Activated B cell treated with CpG ODN at 0.5 μM for 24 hours (primary cell): Measurements from ENCODE around the gene SLC2A8. TPM values are rescaled to one million over a fixed set of nuclear protein-coding genes. Genes with fewer than 3 reads are reported as not detected.

Experiments
- ATAC-seq: fragments of 200-7000 bp; cut with Tn5 transposase; one replicate; pipeline ENCODE4 v1.10.0; 2021; ENCODE audit warnings: low read depth, mild to moderate bottlenecking, moderate library complexity
- CTCF ChIA-PET: fragments of 350-600 bp; sonication (Branson Sonifier 250); formaldehyde crosslinking; loops from one replicate; lab custom pipeline; 2021; ENCODE audit warnings: antibody characterized with exemption; lab: Charles Lee
- POLR2A ChIA-PET: fragments of 350-600 bp; sonication (Branson Sonifier 250); formaldehyde crosslinking; loops from one replicate; lab custom pipeline; 2021; ENCODE audit warnings: antibody characterized with exemption; lab: Charles Lee
- DNase-seq: peaks from one replicate; pipeline ENCODE4 v3.0.0; 2022
- H3K27ac Mint-ChIP-seq: one replicate; pipeline ENCODE4 v1.8.0; 2020; ENCODE audit warnings: mixed read lengths
- H3K27me3 Mint-ChIP-seq: one replicate; pipeline ENCODE4 v1.8.0; 2021; ENCODE audit warnings: mixed read lengths
- H3K36me3 Mint-ChIP-seq: one replicate; pipeline ENCODE4 v1.8.0; 2021; ENCODE audit warnings: low read depth, mixed read lengths
- H3K4me1 Mint-ChIP-seq: one replicate; pipeline ENCODE4 v1.8.0; 2021; ENCODE audit warnings: mixed read lengths
- H3K4me3 Mint-ChIP-seq: one replicate; pipeline ENCODE4 v1.8.0; 2020; ENCODE audit warnings: mild to moderate bottlenecking, mixed read lengths
- H3K9me3 Mint-ChIP-seq: one replicate; pipeline ENCODE4 v1.8.0; 2020; ENCODE audit warnings: mixed read lengths
- CTCF ChIP-seq: fragments of 200-600 bp; IDR thresholded peaks from one replicate; pipeline ENCODE4 v1.8.0; 2022; ENCODE audit warnings: antibody characterized with exemption, mild to moderate bottlenecking
- intact Hi-C: fragments of 100-400 bp; cut with micrococcal nuclease; formaldehyde crosslinking; loops from one replicate; pipeline ENCODE4 v1.15.1; 2024
- total RNA-seq: library from RNA; stranded (reverse); gene quantifications from 2 replicates; pipeline ENCODE4 v1.2.3, GENCODE V29; 2022

Gene SLC2A8
- total RNA-seq, 1 donor from 2014 or later = 17.1 TPM

- H3K27me3 Mint-ChIP-seq = no peaks in the 10 kb centered on the region
- H3K4me3 Mint-ChIP-seq = peak overlapping the region; percentile 6
- TF ChIP-seq CTCF = no peak
- POLR2A ChIA-PET = interaction anchor here (0.6 to 0.7 kb wide), 2 partner anchors 33 to 487 kb away, joined by 3 to 5 read pairs; partner anchors contain the start of genes LRSAM1 and RPL12
- intact Hi-C loops = no loop called here
- no peaks in the 10 kb centered on the region for H3K9me3 Mint-ChIP-seq
- peaks cover 5% of the 10 kb centered on the region for H3K4me1 Mint-ChIP-seq
- CTCF ChIA-PET = no interaction called here
- ATAC-seq (no peak), DNase-seq (no peak)
- H3K27ac Mint-ChIP-seq = no peak overlapping the region
- H3K36me3 Mint-ChIP-seq = no peaks in the 10 kb centered on the region
These were observed 20.4 kb downstream of the SLC2A8 start for GRCh38 chr9:127417131-127418036.

DNA sequence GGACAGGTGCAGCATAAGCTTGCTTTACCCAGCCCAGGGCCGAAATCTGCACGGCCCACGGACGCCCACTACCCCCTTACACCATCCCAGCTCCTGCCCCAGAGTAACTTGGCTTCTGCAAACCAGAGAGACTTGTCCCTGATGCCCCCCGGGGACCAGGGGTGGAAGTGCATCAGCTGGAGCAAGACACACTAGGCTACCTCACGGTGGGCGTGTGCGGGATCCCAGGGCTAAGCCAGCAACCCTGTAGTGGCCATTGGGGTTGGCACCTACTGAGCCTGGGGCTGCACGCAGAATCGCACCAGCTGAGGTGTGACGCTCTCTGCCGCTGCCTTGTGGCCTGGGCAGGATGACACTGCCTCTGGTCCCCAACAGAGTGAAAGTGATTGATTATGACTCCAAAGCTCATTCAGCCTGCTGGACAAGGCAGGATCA lies 21.1 kb downstream of the SLC2A8 start:
- intact Hi-C loops = no loop called here
- ATAC-seq (peak; percentile 40), DNase-seq (no peak)
- no peak for TF ChIP-seq CTCF
- Mint-ChIP-seq H3K36me3 (no peaks in the 10 kb centered on the region), H3K9me3 (no peaks in the 10 kb centered on the region), H3K27me3 (no peaks in the 10 kb centered on the region), H3K27ac (no peak overlapping the region), H3K4me1 (peaks cover 8% of the 10 kb centered on the region), H3K4me3 (no peak overlapping the region)
- POLR2A ChIA-PET = interaction anchor here (0.6 to 0.7 kb wide), 3 partner anchors 33 to 488 kb away, joined by 3 to 5 read pairs (median 3); partner anchors contain the start of genes LRSAM1 and RPL12
- CTCF ChIA-PET = no interaction called here

- H3K4me3 Mint-ChIP-seq = no peak overlapping the region
- no peaks in the 10 kb centered on the region for H3K27me3 Mint-ChIP-seq
- TF ChIP-seq CTCF = no peak
- DNase-seq (no peak), ATAC-seq (no peak)
- H3K4me1 Mint-ChIP-seq = peaks cover 18% of the 10 kb centered on the region
- no peaks in the 10 kb centered on the region for H3K9me3 Mint-ChIP-seq
- ChIA-PET POLR2A (no interaction called here), CTCF (no interaction called here)
- no peak overlapping the region for H3K27ac Mint-ChIP-seq
- intact Hi-C loops = no loop called here
- H3K36me3 Mint-ChIP-seq = peaks cover 6% of the 10 kb centered on the region
These were observed 22.4 kb downstream of the SLC2A8 start for GRCh38 chr9:127419348-127419747.

- ChIA-PET POLR2A (no interaction called here), CTCF (no interaction called here)
- H3K4me1 Mint-ChIP-seq = peaks cover 35% of the 10 kb centered on the region
- H3K4me3 Mint-ChIP-seq = no peak overlapping the region
- H3K36me3 Mint-ChIP-seq = peaks cover 11% of the 10 kb centered on the region
- H3K27me3 Mint-ChIP-seq = no peaks in the 10 kb centered on the region
- TF ChIP-seq CTCF = no peak
- intact Hi-C loops = no loop called here
- no peaks in the 10 kb centered on the region for H3K9me3 Mint-ChIP-seq
- DNase-seq (no peak), ATAC-seq (no peak)
- H3K27ac Mint-ChIP-seq = no peak overlapping the region
These were observed 24.1 kb downstream of the SLC2A8 start for GRCh38 chr9:127421057-127421456.

DNA sequence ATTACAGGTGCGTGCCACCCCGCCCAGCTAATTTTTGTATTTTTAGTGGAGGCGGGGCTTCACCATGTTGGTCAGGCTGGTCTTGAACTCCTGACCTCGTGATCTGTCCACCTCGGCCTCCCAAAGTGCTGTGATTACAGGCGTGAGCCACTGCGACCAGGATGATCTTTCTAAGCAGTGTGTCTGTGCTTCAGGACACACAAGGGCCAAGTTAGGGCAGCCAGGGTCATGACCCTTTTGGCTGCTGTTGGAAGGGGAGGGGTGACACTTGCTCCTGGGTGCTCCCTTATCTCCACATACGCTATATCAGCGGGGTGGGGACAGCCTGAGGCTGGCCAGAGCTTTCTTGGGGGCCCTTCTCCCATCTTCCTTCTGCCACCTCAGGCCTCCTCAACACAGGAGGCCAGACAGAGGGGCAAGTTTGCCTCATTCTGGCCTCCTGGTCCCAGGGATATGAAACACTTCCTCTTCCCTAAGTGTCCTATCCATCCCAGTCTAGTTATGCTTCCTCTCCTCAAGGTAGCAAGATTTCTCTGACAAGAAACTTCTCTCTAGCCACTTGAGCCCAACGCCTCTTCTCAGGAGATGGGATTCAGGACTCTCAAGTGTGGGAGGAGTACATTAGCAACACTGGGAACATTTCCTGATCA lies 25.3 kb downstream of the SLC2A8 start:
- DNase-seq (no peak), ATAC-seq (no peak)
- H3K27ac Mint-ChIP-seq = no peak overlapping the region
- H3K4me1 Mint-ChIP-seq = peaks cover 43% of the 10 kb centered on the region
- intact Hi-C loops = no loop called here
- no peak for TF ChIP-seq CTCF
- no peaks in the 10 kb centered on the region for H3K9me3 Mint-ChIP-seq
- CTCF ChIA-PET = no interaction called here
- H3K4me3 Mint-ChIP-seq = no peak overlapping the region
- H3K27me3 Mint-ChIP-seq = no peaks in the 10 kb centered on the region
- POLR2A ChIA-PET = interaction anchor here (2.5 kb wide), 1 partner anchor 28 kb away, joined by 39 read pairs; the partner anchor contains the start of genes LRSAM1 and RPL12
- peaks cover 16% of the 10 kb centered on the region for H3K36me3 Mint-ChIP-seq
